A204.1 (cell line): ENCODE data around the gene ST6GALNAC3.

Source experiments
- FAIRE-seq: peaks from 2 replicates; lab custom pipeline; 2012; peaks lifted over from hg19 to GRCh38; lab: Jason Lieb, UNC

Gene ST6GALNAC3

GRCh38 chr1:76145332-76145731, 70.8 kb downstream of the ST6GALNAC3 start:
- no peak for FAIRE-seq

GRCh38 chr1:76146184-76146583, 71.6 kb downstream of the ST6GALNAC3 start:
- FAIRE-seq, result no peak

- FAIRE-seq, result no peak
Measured at GRCh38 chr1:76147917-76148316, 73.4 kb downstream of the ST6GALNAC3 start.

- FAIRE-seq, result no peak
Measured at GRCh38 chr1:76148460-76148859, 73.9 kb downstream of the ST6GALNAC3 start.

- FAIRE-seq, result no peak
Measured at GRCh38 chr1:76153841-76154205, 79.3 kb downstream of the ST6GALNAC3 start.

DNA sequence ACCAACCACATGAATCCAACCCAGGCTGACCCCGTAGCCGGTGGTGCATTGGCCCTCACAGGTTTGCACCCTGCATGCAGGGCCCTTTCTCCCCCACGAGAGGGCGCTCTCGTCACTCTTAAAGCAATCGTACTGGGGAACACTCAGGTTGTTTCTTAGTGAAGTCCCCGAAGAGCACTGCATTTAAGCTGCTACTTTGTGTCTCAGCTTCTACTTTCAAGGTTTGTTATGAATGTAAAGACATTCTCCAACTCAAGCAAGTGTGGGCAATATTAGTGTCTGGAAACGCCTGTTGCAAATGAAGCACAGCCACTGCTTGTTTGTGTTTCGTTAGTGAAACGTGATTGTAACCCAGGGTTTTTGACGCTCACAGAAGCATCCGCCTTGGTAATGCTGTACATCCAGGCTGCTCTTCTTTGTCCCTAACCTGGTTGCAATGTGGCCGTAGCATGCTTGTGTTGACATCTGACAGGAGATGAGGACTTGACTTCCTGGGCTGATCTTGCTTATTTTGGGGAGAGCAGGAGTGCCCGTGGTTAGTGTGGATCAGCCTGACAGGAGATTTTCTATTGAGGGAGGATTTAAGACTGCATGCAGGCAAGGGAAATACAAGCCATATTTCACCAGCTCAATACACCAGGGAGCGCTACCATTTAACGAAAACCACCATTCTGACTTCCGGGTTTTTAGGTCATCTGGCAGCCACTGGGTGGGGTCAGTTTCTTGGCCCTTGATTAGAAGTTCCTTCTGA, 79.8 kb downstream of the ST6GALNAC3 start:
- FAIRE-seq, result no peak

GRCh38 chr1:76156987-76157386, 82.4 kb downstream of the ST6GALNAC3 start:
- FAIRE-seq, result no peak

DNA sequence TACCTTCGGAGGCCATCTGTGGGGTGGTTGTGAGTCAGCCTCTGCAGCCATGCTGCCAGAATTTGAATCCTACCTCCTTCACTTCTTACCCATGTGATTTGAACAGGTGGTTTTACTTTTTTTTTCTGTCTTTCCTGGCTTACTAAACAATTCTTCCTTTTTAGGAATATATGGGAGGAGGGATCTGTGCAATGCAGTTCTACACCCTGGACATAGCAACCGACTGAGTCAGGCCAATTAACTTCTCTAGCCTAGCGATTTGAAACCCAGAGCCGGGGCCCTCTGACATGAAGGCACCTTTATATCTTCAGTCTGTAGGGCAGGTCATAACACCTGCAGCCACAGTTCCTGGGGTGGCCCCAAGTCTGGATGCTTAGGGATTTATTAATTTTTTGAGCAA, 83.6 kb downstream of the ST6GALNAC3 start:
- FAIRE-seq, result no peak

- no peak for FAIRE-seq
Measured at GRCh38 chr1:76160225-76160624, 85.7 kb downstream of the ST6GALNAC3 start.

DNA sequence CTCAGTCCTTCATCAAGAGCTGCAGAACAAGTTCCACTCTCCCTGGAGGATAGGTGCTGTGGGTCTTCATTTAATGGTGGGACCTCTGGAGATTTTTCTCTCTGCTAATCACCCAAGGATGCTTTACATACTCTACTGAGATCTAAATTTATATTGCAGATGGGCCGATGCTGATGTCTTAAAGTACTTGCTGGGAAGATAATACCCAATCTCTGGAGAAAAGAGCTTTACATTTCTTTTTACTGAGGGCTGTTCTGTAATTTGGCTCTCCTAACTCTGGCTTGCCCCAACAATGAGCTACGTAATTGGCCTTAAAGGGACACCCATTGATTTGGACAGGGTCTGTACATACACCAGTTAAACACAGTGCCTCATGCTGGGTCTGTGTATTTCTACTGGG, 86.9 kb downstream of the ST6GALNAC3 start:
- no peak for FAIRE-seq

GRCh38 chr1:76162254-76162653, 87.7 kb downstream of the ST6GALNAC3 start:
- FAIRE-seq, result no peak

- FAIRE-seq, result no peak
Measured at GRCh38 chr1:76164165-76164564, 89.6 kb downstream of the ST6GALNAC3 start.

DNA sequence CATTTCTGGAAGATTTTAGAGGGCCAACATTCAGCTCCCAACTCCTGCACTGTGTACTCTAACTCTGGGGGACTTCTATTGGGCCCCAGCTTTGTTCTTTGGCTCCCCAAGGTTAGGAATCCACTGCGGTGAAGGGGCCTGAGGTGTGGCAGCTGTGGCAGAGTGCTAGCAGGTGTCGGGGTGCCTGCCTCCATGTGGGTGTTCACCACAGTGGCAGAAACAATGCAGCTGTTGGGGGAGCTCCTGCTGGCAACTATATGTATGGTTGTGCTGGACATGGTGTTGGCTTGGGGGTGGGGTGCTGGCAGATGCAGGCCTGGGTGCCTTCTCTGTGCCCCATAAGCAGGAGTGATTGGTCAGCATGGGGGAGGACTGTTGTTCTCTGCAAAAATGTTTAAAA, 95.5 kb downstream of the ST6GALNAC3 start:
- no peak for FAIRE-seq

DNA sequence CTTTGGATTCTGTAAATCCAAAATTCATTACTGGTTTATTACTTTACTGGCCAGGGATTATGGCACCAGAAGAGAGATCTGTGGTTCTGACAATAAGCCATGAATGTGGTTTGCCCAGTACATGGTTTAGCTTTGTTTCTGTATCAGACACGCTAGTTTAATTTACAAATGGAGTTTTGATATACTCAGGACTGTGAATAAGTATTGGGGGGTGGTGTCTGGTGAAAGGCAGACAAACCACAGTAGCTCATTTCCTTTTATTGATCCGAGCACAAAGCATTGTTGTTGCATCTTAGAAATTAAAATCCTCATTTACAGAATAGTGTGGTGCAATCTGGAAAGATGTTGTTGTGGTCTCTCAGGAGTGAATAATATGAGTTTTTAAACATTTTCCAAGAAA, 96.0 kb downstream of the ST6GALNAC3 start:
- FAIRE-seq, result no peak

DNA sequence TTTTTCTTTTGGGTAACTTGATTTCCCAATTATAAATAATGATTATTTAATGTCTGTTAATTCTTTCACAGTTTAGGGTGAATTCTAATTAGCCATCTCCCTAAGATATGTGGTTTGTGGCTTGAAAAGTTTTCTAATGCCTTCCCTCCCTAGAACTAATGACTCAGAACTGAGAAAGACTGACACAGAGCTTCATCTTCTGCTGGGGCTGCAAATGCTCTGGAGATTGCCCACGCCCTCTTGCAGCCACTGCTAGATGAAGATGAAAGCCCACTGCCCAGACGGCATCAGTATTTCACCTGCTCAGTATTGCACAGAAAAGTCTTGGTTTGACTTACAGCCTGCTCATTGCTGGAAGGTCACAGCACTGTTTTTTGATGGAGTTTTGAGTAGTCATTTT, 101.5 kb downstream of the ST6GALNAC3 start:
- no peak for FAIRE-seq

- FAIRE-seq, result no peak
Measured at GRCh38 chr1:76177615-76178014, 103.1 kb downstream of the ST6GALNAC3 start.

GRCh38 chr1:76179219-76179698, 104.7 kb downstream of the ST6GALNAC3 start:
- FAIRE-seq, result no peak

DNA sequence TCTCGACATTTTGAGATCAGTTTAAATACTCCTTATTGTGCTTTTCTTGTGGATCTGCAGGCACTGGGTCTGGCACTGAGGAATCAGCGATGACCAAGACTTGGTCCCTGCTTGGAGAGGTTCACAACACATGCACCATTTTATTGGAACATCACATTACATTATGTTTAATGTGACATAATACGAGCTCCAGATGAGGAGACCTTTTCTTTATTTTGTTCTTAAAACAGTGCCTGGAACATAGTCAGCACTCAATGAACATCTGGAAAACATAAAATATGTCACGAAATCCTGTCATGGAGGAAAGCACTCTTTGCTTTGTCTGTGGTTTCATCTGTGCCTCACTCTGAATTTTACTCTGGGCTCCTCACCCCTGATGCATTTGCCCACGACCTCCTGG, 110.7 kb downstream of the ST6GALNAC3 start:
- FAIRE-seq, result no peak

DNA sequence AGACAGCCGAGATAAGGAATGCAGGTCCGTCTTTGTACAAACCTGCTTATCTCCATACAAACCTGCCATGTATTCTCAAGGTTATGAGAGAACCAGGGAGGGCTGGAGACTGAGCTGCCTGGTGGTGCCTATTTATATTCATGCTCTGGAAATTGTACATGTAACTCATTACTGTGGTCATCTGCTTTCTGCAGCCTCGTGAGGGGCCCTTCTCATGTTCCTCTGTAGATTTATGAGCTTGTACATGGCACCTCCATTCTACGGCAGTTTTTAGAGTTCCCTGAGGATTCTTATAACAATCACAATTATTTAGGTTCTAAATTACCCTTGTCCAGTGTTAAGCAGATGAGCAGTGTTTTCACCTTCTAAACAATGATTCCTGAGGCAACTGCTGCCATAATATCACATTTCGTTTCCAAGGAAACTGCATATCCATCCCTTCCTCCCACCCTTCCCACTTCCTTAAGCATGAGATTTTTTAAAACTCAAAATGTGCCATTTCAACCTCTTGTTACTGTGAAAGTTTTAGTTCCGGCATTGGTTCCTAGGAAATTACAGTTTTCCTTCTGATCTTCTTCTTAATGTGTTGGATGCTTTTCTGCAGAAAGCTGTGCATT, 112.1 kb downstream of the ST6GALNAC3 start:
- FAIRE-seq, result no peak

DNA sequence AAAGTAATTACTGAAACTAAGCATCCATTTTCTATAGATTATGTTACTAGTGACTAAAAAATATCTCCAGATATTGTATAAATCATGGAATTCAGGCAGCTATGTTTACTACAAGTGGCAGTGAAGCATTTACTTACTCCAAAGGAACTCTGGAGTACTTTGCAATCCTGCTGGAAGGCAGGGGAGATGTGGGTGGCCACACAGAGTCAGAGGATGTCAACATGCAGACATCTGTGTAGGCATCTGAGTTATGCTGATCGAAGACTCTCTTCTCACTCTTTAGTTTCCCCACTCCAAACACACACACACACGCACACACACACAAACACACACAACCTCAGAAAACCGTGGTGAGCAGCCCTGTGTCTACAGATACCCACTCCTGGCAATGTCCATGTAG, 112.9 kb downstream of the ST6GALNAC3 start:
- no peak for FAIRE-seq

DNA sequence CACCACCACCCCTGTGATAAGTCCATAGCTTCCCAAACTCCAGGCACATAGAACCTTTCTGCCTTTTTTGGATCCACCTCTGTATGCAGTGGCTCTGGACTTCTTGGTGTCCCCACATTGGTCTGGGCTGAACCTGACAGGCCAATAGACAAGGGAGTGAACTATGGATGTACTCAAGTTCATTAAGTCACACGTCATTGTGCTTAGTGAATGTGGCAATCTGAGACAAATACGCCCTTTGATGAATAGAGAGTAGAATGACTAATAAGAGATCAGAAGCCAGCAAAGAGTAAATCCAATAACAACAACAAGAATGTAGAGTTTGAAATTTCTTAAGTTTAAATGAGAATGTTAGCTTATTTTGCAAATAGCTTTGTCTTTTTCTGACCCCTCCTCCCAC, 114.8 kb downstream of the ST6GALNAC3 start:
- FAIRE-seq, result no peak

GRCh38 chr1:76190749-76191424, 116.3 kb downstream of the ST6GALNAC3 start:
- no peak for FAIRE-seq

- no peak for FAIRE-seq
Measured at GRCh38 chr1:76191561-76191960, 117.0 kb downstream of the ST6GALNAC3 start.

GRCh38 chr1:76198452-76198851, 123.9 kb downstream of the ST6GALNAC3 start:
- no peak for FAIRE-seq
